HepG2 (cell line): Measurements from ENCODE around the gene UCMA. TPM values are rescaled to one million over a fixed set of nuclear protein-coding genes. Genes with fewer than 3 reads are reported as not detected.

ENCODE experiments used
- ATAC-seq: fragments of 200-7000 bp; cut with Tn5 transposase; 3 replicates; pipeline ENCODE4 v1.9.1; 2020; ENCODE audit warnings: mild to moderate bottlenecking, moderate library complexity
- BruUV-seq: library from RNA; stranded (reverse); fragments of 400-500 nt; replicated peaks from 2 replicates; lab custom pipeline; 2021; lab: Mats Ljungman, UMichigan
- CTCF ChIA-PET: fragments of 300-600 bp; formaldehyde crosslinking; extraction: SDS; loops from one replicate; lab custom pipeline; 2021; ENCODE audit warnings: low total read pairs, inconsistent platforms, low intra/inter-chr PET ratio; lab: Yijun Ruan, JAX
- POLR2A ChIA-PET: fragments of 350-600 bp; sonication (Branson Sonifier 250); formaldehyde crosslinking; loops from one replicate; lab custom pipeline; 2020; ENCODE audit warnings: antibody characterized with exemption, inconsistent platforms; lab: Yijun Ruan, JAX
- DNase-seq: peaks from one replicate; pipeline ENCODE4 v3.0.0-alpha.2; 2015; ENCODE audit warnings: low spot score
- FAIRE-seq: peaks from 3 replicates; lab custom pipeline; 2011; peaks lifted over from hg19 to GRCh38; lab: Jason Lieb, UNC
- H2AFZ ChIP-seq: one replicate; pipeline ENCODE4 v1.6.1; 2011; ENCODE audit warnings: low read length, inconsistent platforms
- H3K27ac ChIP-seq: fragments of 300-600 bp; 3 replicates; pipeline ENCODE4 v1.8.0; 2011; ENCODE audit warnings: mixed run types, mild to moderate bottlenecking, mixed read lengths, low read length, inconsistent platforms; ENCODE audit not compliant: insufficient read depth; ENCODE audit errors: extremely low read length
- H3K27me3 ChIP-seq, 2 experiments: fragments of 200-600 bp in 1 of 2; 2 replicates in 1 of 2; 3 replicates in 1 of 2; pipeline versions ENCODE4 v1.6.0 to v1.8.0; 2011; ENCODE audit warnings: low read length in 2 of 2, mild to moderate bottlenecking in 2 of 2, moderate library complexity in 2 of 2, inconsistent platforms in 1 of 2; ENCODE audit not compliant: insufficient read depth in 2 of 2, control insufficient read depth in 1 of 2
- H3K36me3 ChIP-seq, 2 experiments: fragments of 200-600 bp in 1 of 2; replicated peaks in 1 of 2; 2 replicates in 1 of 2; 3 replicates in 1 of 2; pipeline versions ENCODE4 v1.5.1 to v1.8.0; 2011; ENCODE audit warnings: low read length in 2 of 2, inconsistent platforms in 1 of 2; ENCODE audit not compliant: insufficient read depth in 2 of 2, control insufficient read depth in 1 of 2
- H3K4me1 ChIP-seq: 2 replicates; pipeline ENCODE4 v1.5.1; 2012; ENCODE audit warnings: low read length, inconsistent platforms; ENCODE audit not compliant: insufficient read depth
- H3K4me2 ChIP-seq: 2 replicates; pipeline ENCODE4 v1.6.0; 2011; ENCODE audit warnings: low read depth, low read length, inconsistent platforms
- H3K4me3 ChIP-seq, 3 experiments: fragments of 200-600 bp in 1 of 3; sonication (generic), shearing (Covaris generic) in 1 of 3; replicated peaks in 1 of 3; 2 replicates each; pipeline ENCODE4 v1.5.1; 2011 to 2016; ENCODE audit warnings: low read length in 3 of 3, inconsistent platforms in 2 of 3, low read depth in 2 of 3, mild to moderate bottlenecking in 2 of 3, control low read depth in 1 of 3, mixed read lengths in 1 of 3; ENCODE audit not compliant: insufficient read depth in 1 of 3
- H3K79me2 ChIP-seq: one replicate; pipeline ENCODE4 v1.6.1; 2011; ENCODE audit warnings: low read length, inconsistent platforms; ENCODE audit not compliant: insufficient read depth
- H3K9ac ChIP-seq: 2 replicates; pipeline ENCODE4 v1.6.0; 2011; ENCODE audit warnings: mild to moderate bottlenecking, low read depth, low read length, inconsistent platforms; ENCODE audit not compliant: insufficient read depth
- H3K9me3 ChIP-seq: 2 replicates; pipeline ENCODE4 v1.5.1; 2012; ENCODE audit warnings: mild to moderate bottlenecking, low read length
- H4K20me1 ChIP-seq: 2 replicates; pipeline ENCODE4 v1.6.0; 2011; ENCODE audit warnings: inconsistent platforms, mild to moderate bottlenecking, low read length, moderate library complexity; ENCODE audit not compliant: insufficient read depth
- AGO2 ChIP-seq: fragments of 200-400 bp; formaldehyde crosslinking; optimal IDR thresholded peaks from 2 replicates; pipeline ENCODE3; 2017; ENCODE audit warnings: mild to moderate bottlenecking, low read depth, low read length, moderate library complexity
- ATF7 ChIP-seq, 2 experiments: fragments of 450-650 bp in 1 of 2; sonication (generic) in 1 of 2; formaldehyde crosslinking in 1 of 2; IDR thresholded peaks; 2 replicates each; pipeline versions ENCODE4 v1.4.0 to v1.6.1; 2016 to 2020; ENCODE audit warnings: antibody characterized with exemption in 1 of 2, mild to moderate bottlenecking in 1 of 2, missing genetic modification reagents in 1 of 2
- CHCHD3 ChIP-seq: sonication (generic); formaldehyde crosslinking; IDR thresholded peaks from 2 replicates; pipeline ENCODE4 v1.8.0; 2022; ENCODE audit warnings: mild to moderate bottlenecking, missing genetic modification reagents, moderate library complexity
- ETV6 ChIP-seq: sonication (generic); formaldehyde crosslinking; conservative IDR thresholded peaks from 2 replicates; pipeline ENCODE4 v1.4.0; 2020; ENCODE audit warnings: missing genetic modification reagents
- HNF4G ChIP-seq, 2 experiments: sonication (generic) in 1 of 2; formaldehyde crosslinking in 1 of 2; IDR thresholded peaks; 2 replicates each; pipeline versions ENCODE4 v1.4.0 to v1.6.1; 2011 to 2020; ENCODE audit warnings: borderline replicate concordance in 2 of 2, low read depth in 2 of 2, mild to moderate bottlenecking in 2 of 2, low read length in 1 of 2, missing genetic modification reagents in 1 of 2, moderate library complexity in 1 of 2
- KAT2B ChIP-seq: fragments of 150-350 bp; IDR thresholded peaks from 2 replicates; pipeline ENCODE4 v1.6.1; 2014; ENCODE audit warnings: low read depth, low read length, borderline replicate concordance
- MBNL3 ChIP-seq: fragments of 250-450 bp; sonication (Bioruptor Pico); conservative IDR thresholded peaks from 2 replicates; pipeline ENCODE4 v1.8.0; 2022; ENCODE audit warnings: mild to moderate bottlenecking, inconsistent platforms
- PHF21A ChIP-seq: sonication (generic); formaldehyde crosslinking; IDR thresholded peaks from 2 replicates; pipeline ENCODE4 v1.5.0; 2020; ENCODE audit warnings: mild to moderate bottlenecking, missing genetic modification reagents
- ZNF44 ChIP-seq: sonication (generic); formaldehyde crosslinking; IDR thresholded peaks from 2 replicates; pipeline ENCODE4 v1.5.1; 2020; ENCODE audit warnings: mild to moderate bottlenecking, missing genetic modification reagents
- ZNF777 ChIP-seq: sonication (generic); formaldehyde crosslinking; IDR thresholded peaks from 2 replicates; pipeline ENCODE4 v1.4.0; 2020; ENCODE audit warnings: missing genetic modification reagents
- WGBS: methylation state at CpG from one replicate; pipeline ENCODE4 v1.1.6; 2017; ENCODE audit warnings: low lambda C conversion rate; 5-methylcytosine and 5-hydroxymethylcytosine counted together
- in situ Hi-C: cut with HindIII; loops from 2 replicates; pipeline ENCODE4 v1.10.0; 2017; ENCODE audit warnings: low pct_unique_long_range_greater_than_20kb; ENCODE audit not compliant: extremely low pct_ligation_motif_present
- intact Hi-C: fragments of 100-400 bp; cut with micrococcal nuclease; formaldehyde crosslinking; loops from one replicate; pipeline ENCODE4 v1.10.0; 2022; ENCODE audit not compliant: unreplicated experiment
- polyA plus RNA-seq, 8 experiments: library from polyadenylated mRNA; depleted of rRNA in 3 of 8; stranded (reverse) in 7 of 8; unstranded in 1 of 8; fragments of >200 nt; fragmentation: Illumina TruSeq in 4 of 8; extraction: Trizol in 4 of 8; gene quantifications; 2 replicates each; pipeline versions ENCODE4 v1.2.1 to v1.2.3, GENCODE V29; 2011 to 2016; ENCODE audit warnings: low read depth in 4 of 8, missing spikeins in 1 of 8, mixed read lengths in 1 of 8; ENCODE audit not compliant: insufficient read depth in 1 of 8
- total RNA-seq, 5 experiments: library from RNA; depleted of rRNA; stranded (reverse); fragments of >200 nt; fragmentation: Illumina TruSeq; extraction: Trizol; gene quantifications; 2 replicates each; pipeline ENCODE4 v1.2.3, GENCODE V29; 2016; ENCODE audit warnings: low read depth in 1 of 5
- TF ChIP-seq, protein P1 (sequence below): sonication (generic); formaldehyde crosslinking; IDR thresholded peaks from 2 replicates; pipeline ENCODE4 v1.5.0; 2020; ENCODE audit warnings: missing genetic modification reagents
- TF ChIP-seq, protein P2 (sequence below): sonication (generic); formaldehyde crosslinking; IDR thresholded peaks from 2 replicates; pipeline ENCODE4 v1.5.1; 2020; ENCODE audit warnings: mild to moderate bottlenecking, moderate library complexity, missing genetic modification reagents
- TF ChIP-seq, protein P3 (sequence below): sonication (generic); formaldehyde crosslinking; IDR thresholded peaks from 2 replicates; pipeline ENCODE4 v1.8.1; 2023; ENCODE audit warnings: mild to moderate bottlenecking, inconsistent platforms, moderate library complexity, missing genetic modification reagents, borderline replicate concordance
- TF ChIP-seq, protein P4 (sequence below): sonication (generic); formaldehyde crosslinking; conservative IDR thresholded peaks from 2 replicates; pipeline ENCODE4 v1.4.0; 2020; ENCODE audit warnings: missing genetic modification reagents
- TF ChIP-seq, protein P5 (sequence below): sonication (generic); formaldehyde crosslinking; IDR thresholded peaks from 2 replicates; pipeline ENCODE4 v1.9.0; 2021; ENCODE audit warnings: missing genetic modification reagents, mild to moderate bottlenecking, borderline replicate concordance
- TF ChIP-seq, protein P6 (sequence below): IDR thresholded peaks from 2 replicates; pipeline ENCODE4 v1.6.1; 2018; ENCODE audit warnings: missing genetic modification reagents, mild to moderate bottlenecking, missing compliant biosample characterization

The UCMA gene
- total and polyA plus RNA-seq, 2 of the 13 experiments (the other 11 are each of a cell fraction or from before 2014, with no cell fraction given), result not detected

DNA sequence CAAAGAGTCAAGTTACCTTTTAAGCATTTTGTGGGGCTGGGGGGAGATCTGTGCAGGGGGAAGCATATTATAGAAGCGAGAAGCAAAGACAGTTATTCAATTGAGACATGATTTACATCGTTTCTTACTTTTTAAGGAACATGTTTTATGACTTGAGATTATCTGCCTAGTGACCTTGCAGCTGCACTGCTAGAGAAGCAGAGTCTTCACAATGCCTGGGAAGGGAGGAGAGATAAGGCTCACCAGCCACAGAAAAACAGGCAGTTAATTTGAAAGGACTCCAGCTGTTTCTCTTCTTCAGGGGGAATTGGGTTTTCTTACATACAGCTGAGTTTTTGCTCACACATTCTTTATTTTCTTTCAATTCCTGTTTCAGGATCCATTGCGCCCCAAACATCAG is 34.7 kb upstream of the UCMA start:
- no peak overlapping the region for H3K4me2 ChIP-seq
- H2AFZ ChIP-seq, result no peak overlapping the region
- CTCF ChIA-PET, result no interaction called here
- POLR2A ChIA-PET, result interaction anchor here (6.0 kb wide), 1 partner anchor 32 kb away, joined by 109 read pairs; the partner anchor contains the start of gene PHYH
- H3K4me3 ChIP-seq, result no peak overlapping the region
- WGBS, result 15% methylated on average over 3 of the region's 3 CpGs
- H4K20me1 ChIP-seq, result no peaks in the 10 kb centered on the region
- no peaks in the 10 kb centered on the region for H3K9me3 ChIP-seq
- no peak overlapping the region for H3K27ac ChIP-seq
- ATAC-seq (no peak), FAIRE-seq (no peak), DNase-seq (no peak)
- in situ Hi-C loops (no loop called here), intact Hi-C loops (no loop called here)
- no peak overlapping the region for H3K9ac ChIP-seq
- peaks cover 27% of the 10 kb centered on the region for H3K4me1 ChIP-seq
- BruUV-seq, result no TSS peak
- no peaks in the 10 kb centered on the region for H3K79me2 ChIP-seq
- no peaks in the 10 kb centered on the region for H3K36me3 ChIP-seq
- no peaks in the 10 kb centered on the region for H3K27me3 ChIP-seq
- TF ChIP-seq, protein P1, sequence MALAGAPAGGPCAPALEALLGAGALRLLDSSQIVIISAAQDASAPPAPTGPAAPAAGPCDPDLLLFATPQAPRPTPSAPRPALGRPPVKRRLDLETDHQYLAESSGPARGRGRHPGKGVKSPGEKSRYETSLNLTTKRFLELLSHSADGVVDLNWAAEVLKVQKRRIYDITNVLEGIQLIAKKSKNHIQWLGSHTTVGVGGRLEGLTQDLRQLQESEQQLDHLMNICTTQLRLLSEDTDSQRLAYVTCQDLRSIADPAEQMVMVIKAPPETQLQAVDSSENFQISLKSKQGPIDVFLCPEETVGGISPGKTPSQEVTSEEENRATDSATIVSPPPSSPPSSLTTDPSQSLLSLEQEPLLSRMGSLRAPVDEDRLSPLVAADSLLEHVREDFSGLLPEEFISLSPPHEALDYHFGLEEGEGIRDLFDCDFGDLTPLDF (CRISPR knock-in tag), result no peak
- TF ChIP-seq PHF21A (CRISPR knock-in tag), result no peak
- TF ChIP-seq, protein P2, sequence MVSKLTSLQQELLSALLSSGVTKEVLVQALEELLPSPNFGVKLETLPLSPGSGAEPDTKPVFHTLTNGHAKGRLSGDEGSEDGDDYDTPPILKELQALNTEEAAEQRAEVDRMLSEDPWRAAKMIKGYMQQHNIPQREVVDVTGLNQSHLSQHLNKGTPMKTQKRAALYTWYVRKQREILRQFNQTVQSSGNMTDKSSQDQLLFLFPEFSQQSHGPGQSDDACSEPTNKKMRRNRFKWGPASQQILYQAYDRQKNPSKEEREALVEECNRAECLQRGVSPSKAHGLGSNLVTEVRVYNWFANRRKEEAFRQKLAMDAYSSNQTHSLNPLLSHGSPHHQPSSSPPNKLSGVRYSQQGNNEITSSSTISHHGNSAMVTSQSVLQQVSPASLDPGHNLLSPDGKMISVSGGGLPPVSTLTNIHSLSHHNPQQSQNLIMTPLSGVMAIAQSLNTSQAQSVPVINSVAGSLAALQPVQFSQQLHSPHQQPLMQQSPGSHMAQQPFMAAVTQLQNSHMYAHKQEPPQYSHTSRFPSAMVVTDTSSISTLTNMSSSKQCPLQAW (CRISPR knock-in tag), result no peak
- no peak for TF ChIP-seq ATF7 (IDR thresholded peaks at IDR 0.05)
- TF ChIP-seq ATF7 (CRISPR knock-in tag; IDR thresholded peaks at IDR 0.05), result no peak
- TF ChIP-seq, protein P3, sequence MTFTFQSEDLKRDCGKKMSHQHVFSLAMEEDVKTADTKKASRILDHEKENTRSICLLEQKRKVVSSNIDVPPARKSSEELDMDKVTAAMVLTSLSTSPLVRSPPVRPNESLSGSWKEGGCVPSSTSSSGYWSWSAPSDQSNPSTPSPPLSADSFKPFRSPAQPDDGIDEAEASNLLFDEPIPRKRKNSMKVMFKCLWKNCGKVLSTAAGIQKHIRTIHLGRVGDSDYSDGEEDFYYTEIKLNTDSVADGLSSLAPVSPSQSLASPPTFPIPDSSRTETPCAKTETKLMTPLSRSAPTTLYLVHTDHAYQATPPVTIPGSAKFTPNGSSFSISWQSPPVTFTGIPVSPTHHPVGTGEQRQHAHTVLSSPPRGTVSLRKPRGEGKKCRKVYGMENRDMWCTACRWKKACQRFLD (CRISPR knock-in tag), result no peak
- TF ChIP-seq, protein P4, sequence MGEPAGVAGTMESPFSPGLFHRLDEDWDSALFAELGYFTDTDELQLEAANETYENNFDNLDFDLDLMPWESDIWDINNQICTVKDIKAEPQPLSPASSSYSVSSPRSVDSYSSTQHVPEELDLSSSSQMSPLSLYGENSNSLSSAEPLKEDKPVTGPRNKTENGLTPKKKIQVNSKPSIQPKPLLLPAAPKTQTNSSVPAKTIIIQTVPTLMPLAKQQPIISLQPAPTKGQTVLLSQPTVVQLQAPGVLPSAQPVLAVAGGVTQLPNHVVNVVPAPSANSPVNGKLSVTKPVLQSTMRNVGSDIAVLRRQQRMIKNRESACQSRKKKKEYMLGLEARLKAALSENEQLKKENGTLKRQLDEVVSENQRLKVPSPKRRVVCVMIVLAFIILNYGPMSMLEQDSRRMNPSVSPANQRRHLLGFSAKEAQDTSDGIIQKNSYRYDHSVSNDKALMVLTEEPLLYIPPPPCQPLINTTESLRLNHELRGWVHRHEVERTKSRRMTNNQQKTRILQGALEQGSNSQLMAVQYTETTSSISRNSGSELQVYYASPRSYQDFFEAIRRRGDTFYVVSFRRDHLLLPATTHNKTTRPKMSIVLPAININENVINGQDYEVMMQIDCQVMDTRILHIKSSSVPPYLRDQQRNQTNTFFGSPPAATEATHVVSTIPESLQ (CRISPR knock-in tag), result no peak
- TF ChIP-seq HNF4G (IDR thresholded peaks at IDR 0.05; ENCODE audit: borderline replicate concordance, low read depth, low read length), result no peak
- no peak for TF ChIP-seq HNF4G (CRISPR knock-in tag; IDR thresholded peaks at IDR 0.05; ENCODE audit: borderline replicate concordance, low read depth)
- TF ChIP-seq MBNL3, result no peak
- TF ChIP-seq ZNF44 (CRISPR knock-in tag), result no peak
- TF ChIP-seq, protein P5, sequence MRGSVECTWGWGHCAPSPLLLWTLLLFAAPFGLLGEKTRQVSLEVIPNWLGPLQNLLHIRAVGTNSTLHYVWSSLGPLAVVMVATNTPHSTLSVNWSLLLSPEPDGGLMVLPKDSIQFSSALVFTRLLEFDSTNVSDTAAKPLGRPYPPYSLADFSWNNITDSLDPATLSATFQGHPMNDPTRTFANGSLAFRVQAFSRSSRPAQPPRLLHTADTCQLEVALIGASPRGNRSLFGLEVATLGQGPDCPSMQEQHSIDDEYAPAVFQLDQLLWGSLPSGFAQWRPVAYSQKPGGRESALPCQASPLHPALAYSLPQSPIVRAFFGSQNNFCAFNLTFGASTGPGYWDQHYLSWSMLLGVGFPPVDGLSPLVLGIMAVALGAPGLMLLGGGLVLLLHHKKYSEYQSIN, result no peak
- no peak for TF ChIP-seq KAT2B
- no peak for TF ChIP-seq ETV6 (CRISPR knock-in tag)
- TF ChIP-seq AGO2, result no peak
- no peak for TF ChIP-seq ZNF777
- TF ChIP-seq, protein P6, sequence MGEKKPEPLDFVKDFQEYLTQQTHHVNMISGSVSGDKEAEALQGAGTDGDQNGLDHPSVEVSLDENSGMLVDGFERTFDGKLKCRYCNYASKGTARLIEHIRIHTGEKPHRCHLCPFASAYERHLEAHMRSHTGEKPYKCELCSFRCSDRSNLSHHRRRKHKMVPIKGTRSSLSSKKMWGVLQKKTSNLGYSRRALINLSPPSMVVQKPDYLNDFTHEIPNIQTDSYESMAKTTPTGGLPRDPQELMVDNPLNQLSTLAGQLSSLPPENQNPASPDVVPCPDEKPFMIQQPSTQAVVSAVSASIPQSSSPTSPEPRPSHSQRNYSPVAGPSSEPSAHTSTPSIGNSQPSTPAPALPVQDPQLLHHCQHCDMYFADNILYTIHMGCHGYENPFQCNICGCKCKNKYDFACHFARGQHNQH (CRISPR knock-in tag), result no peak
- TF ChIP-seq CHCHD3 (CRISPR knock-in tag), result no peak
